H9 (cell line): ENCODE results near the gene KCTD7. TPM values are rescaled to one million over a fixed set of nuclear protein-coding genes. Genes with fewer than 3 reads are reported as not detected.
"Not testable (repeated sequence)": the region's sequence is repeated elsewhere in the genome, so short reads cannot be mapped to it uniquely, and the experiment has no call there.

ENCODE experiments used
- DNase-seq: peaks from one replicate; pipeline ENCODE4 v3.0.0-alpha.2; 2017
- H2AFZ ChIP-seq: one replicate; pipeline ENCODE4 v1.6.1; 2013; ENCODE audit warnings: mild to moderate bottlenecking, low read length, control low read depth, moderate library complexity
- H2AK5ac ChIP-seq: 2 replicates; pipeline ENCODE4 v1.6.1; 2013; ENCODE audit warnings: low read length, control low read depth, mixed read lengths; ENCODE audit not compliant: insufficient read length
- H2BK120ac ChIP-seq: one replicate; pipeline ENCODE4 v1.6.1; 2013; ENCODE audit warnings: low read depth, mild to moderate bottlenecking, low read length, control low read depth, inconsistent platforms; ENCODE audit not compliant: poor library complexity, severe bottlenecking
- H2BK12ac ChIP-seq: 2 replicates; pipeline ENCODE4 v1.6.1; 2013; ENCODE audit warnings: low read length, control low read depth, mixed read lengths, low read depth; ENCODE audit not compliant: insufficient read length
- H2BK15ac ChIP-seq: 2 replicates; pipeline ENCODE4 v1.6.1; 2013; ENCODE audit warnings: low read depth, low read length, control low read depth
- H2BK20ac ChIP-seq: one replicate; pipeline ENCODE4 v1.6.1; 2013; ENCODE audit warnings: low read depth, mild to moderate bottlenecking, low read length, control low read depth, inconsistent platforms; ENCODE audit not compliant: poor library complexity, severe bottlenecking
- H2BK5ac ChIP-seq: 2 replicates; pipeline ENCODE4 v1.6.1; 2013; ENCODE audit warnings: low read length, control low read depth, mixed read lengths; ENCODE audit not compliant: insufficient read length
- H3K14ac ChIP-seq: 2 replicates; pipeline ENCODE4 v1.6.1; 2013; ENCODE audit warnings: low read length, control low read depth; ENCODE audit not compliant: insufficient read depth
- H3K18ac ChIP-seq: 2 replicates; pipeline ENCODE4 v1.6.1; 2013; ENCODE audit warnings: low read depth, mild to moderate bottlenecking, mixed read lengths, low read length, control low read depth; ENCODE audit not compliant: insufficient read length
- H3K23ac ChIP-seq: 2 replicates; pipeline ENCODE4 v1.6.1; 2013; ENCODE audit warnings: low read length, control low read depth, mixed read lengths, low read depth; ENCODE audit not compliant: insufficient read length
- H3K23me2 ChIP-seq: 2 replicates; pipeline ENCODE4 v1.6.1; 2013; ENCODE audit warnings: low read depth, mild to moderate bottlenecking, mixed read lengths, low read length, control low read depth; ENCODE audit not compliant: insufficient read length, poor library complexity, severe bottlenecking
- H3K27ac ChIP-seq: 2 replicates; pipeline ENCODE4 v1.5.1; 2013; ENCODE audit warnings: low read length, control low read depth, mixed read lengths, low read depth; ENCODE audit not compliant: insufficient read length
- H3K27me3 ChIP-seq: 2 replicates; pipeline ENCODE4 v1.6.1; 2013; ENCODE audit warnings: low read length, control low read depth, inconsistent platforms; ENCODE audit not compliant: insufficient read depth
- H3K4ac ChIP-seq: 2 replicates; pipeline ENCODE4 v1.6.1; 2013; ENCODE audit warnings: low read depth, mild to moderate bottlenecking, control low read depth, inconsistent platforms, low read length, moderate library complexity
- H3K4me1 ChIP-seq: 2 replicates; pipeline ENCODE4 v1.6.1; 2013; ENCODE audit warnings: low read length, control low read depth, inconsistent platforms; ENCODE audit not compliant: insufficient read depth
- H3K4me2 ChIP-seq: 2 replicates; pipeline ENCODE4 v1.6.1; 2013; ENCODE audit warnings: low read length, control low read depth, mixed read lengths; ENCODE audit not compliant: insufficient read length, insufficient read depth
- H3K56ac ChIP-seq: 2 replicates; pipeline ENCODE4 v1.6.1; 2013; ENCODE audit warnings: low read depth, mild to moderate bottlenecking, mixed read lengths, low read length, control low read depth; ENCODE audit not compliant: insufficient read length
- H3K79me1 ChIP-seq: 2 replicates; pipeline ENCODE4 v1.6.1; 2013; ENCODE audit warnings: low read depth, mild to moderate bottlenecking, moderate library complexity, low read length, control low read depth, inconsistent platforms; ENCODE audit not compliant: insufficient read depth, poor library complexity, severe bottlenecking
- H3K79me2 ChIP-seq: 2 replicates; pipeline ENCODE4 v1.6.1; 2013; ENCODE audit warnings: low read length, control low read depth, inconsistent platforms; ENCODE audit not compliant: insufficient read depth
- H3K9ac ChIP-seq: 2 replicates; pipeline ENCODE4 v1.6.1; 2013; ENCODE audit warnings: low read length, control low read depth, mixed read lengths; ENCODE audit not compliant: insufficient read length; ENCODE audit errors: extremely low read depth
- H3K9me3 ChIP-seq: one replicate; pipeline ENCODE4 v1.6.1; 2013; ENCODE audit warnings: low read depth, low read length, inconsistent platforms; ENCODE audit not compliant: control insufficient read depth
- H3T11ph ChIP-seq: one replicate; pipeline ENCODE4 v1.6.1; 2013; ENCODE audit warnings: mild to moderate bottlenecking, low read length, control low read depth, inconsistent platforms
- H4K20me1 ChIP-seq: one replicate; pipeline ENCODE4 v1.6.1; 2013; ENCODE audit not compliant: control insufficient read depth, insufficient read length, insufficient read depth
- H4K5ac ChIP-seq: 2 replicates; pipeline ENCODE4 v1.6.1; 2013; ENCODE audit warnings: low read depth, mild to moderate bottlenecking, mixed read lengths, low read length, control low read depth; ENCODE audit not compliant: insufficient read length
- H4K8ac ChIP-seq: replicated peaks from 2 replicates; pipeline ENCODE4 v1.6.1; 2013; ENCODE audit warnings: low read length, control low read depth, mixed read lengths, low read depth; ENCODE audit not compliant: insufficient read length
- H4K91ac ChIP-seq: 2 replicates; pipeline ENCODE4 v1.6.1; 2013; ENCODE audit warnings: low read depth, mild to moderate bottlenecking, moderate library complexity, mixed read lengths, low read length, control low read depth; ENCODE audit not compliant: insufficient read length
- H3K27ac Mint-ChIP-seq, 3 experiments: 2 replicates in 2 of 3; 3 replicates in 1 of 3; pipeline ENCODE4 v1.8.0; 2020 to 2021; ENCODE audit warnings: mixed read lengths in 3 of 3, mild to moderate bottlenecking in 1 of 3, moderate library complexity in 1 of 3
- H3K27me3 Mint-ChIP-seq: 2 replicates; pipeline ENCODE4 v1.8.0; 2021; ENCODE audit warnings: low read depth, mild to moderate bottlenecking, moderate library complexity, mixed read lengths
- H3K36me3 Mint-ChIP-seq, 3 experiments: 2 replicates in 2 of 3; 3 replicates in 1 of 3; pipeline ENCODE4 v1.8.0; 2020 to 2021; ENCODE audit warnings: low read depth in 3 of 3, mixed read lengths in 3 of 3; ENCODE audit not compliant: insufficient read depth in 1 of 3
- H3K4me1 Mint-ChIP-seq, 2 experiments: 2 replicates each; pipeline ENCODE4 v1.8.0; 2020; ENCODE audit warnings: mixed read lengths in 2 of 2
- H3K4me3 Mint-ChIP-seq, 2 experiments: 2 replicates in 1 of 2; 3 replicates in 1 of 2; pipeline ENCODE4 v1.8.0; 2020 to 2021; ENCODE audit warnings: mild to moderate bottlenecking in 2 of 2, mixed read lengths in 2 of 2, moderate library complexity in 1 of 2
- H3K9me3 Mint-ChIP-seq, 2 experiments: 2 replicates in 1 of 2; 3 replicates in 1 of 2; pipeline ENCODE4 v1.8.0; 2020; ENCODE audit warnings: mild to moderate bottlenecking in 2 of 2, mixed read lengths in 2 of 2, moderate library complexity in 1 of 2
- WGBS: extraction: QIAGEN DNeasy Blood & Tissue Kit; methylation state at CpG from one replicate; pipeline ENCODE4 v1.1.7; 2013; ENCODE audit warnings: missing lambda C conversion rate, low lambda C conversion rate, mixed read lengths; ENCODE audit not compliant: insufficient read length; ENCODE audit errors: extremely low coverage; 5-methylcytosine and 5-hydroxymethylcytosine counted together
- total RNA-seq: library from RNA; stranded (reverse); gene quantifications from 2 replicates; pipeline ENCODE4 v1.2.1, GENCODE V29; 2021
- TF ChIP-seq, protein P1 (sequence below): fragments of 200-600 bp; sonication (generic); conservative IDR thresholded peaks from 3 replicates; pipeline ENCODE4 v1.8.0; 2021; ENCODE audit warnings: antibody characterized with exemption, mild to moderate bottlenecking

Gene KCTD7
- total RNA-seq, 1 experiment from 2014 or later: 8.9 TPM

DNA sequence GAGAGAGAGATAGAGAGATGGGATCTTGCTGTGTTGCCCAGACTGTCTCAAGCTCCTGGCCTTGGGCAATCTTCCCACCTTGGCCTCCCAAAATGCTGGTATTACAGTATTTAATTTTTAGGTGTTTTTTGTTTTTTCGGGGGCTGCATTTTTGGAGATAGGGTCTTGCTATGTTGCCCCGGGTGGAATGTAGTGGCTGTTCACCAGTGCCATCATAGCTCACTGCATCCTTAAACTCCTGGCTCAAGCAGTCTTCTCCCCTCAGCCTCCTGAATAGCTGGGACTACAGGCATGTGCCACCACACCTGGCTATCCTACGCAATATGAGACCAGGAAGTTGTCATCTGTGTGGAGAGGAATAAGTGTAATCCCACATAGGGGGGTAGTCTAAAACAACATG lies 42.4 kb downstream of the KCTD7 start:
- Mint-ChIP-seq H3K9me3 (no peaks in the 10 kb centered on the region; a peak in 1 of 5 replicates), H3K4me3 (no peak overlapping the region), H3K27me3 (no peaks in the 10 kb centered on the region), H3K4me1 (no peaks in the 10 kb centered on the region), H3K36me3 (peaks cover 8 to 15% (median 12%) of the 10 kb centered on the region in 3 experiments; a peak in 6 of 7 replicates), H3K27ac (no peak overlapping the region)
- no peak for DNase-seq
- Histone ChIP-seq H4K5ac (no peak overlapping the region), H4K8ac (no peak overlapping the region), H3K56ac (no peak overlapping the region), H3K18ac (no peak overlapping the region), H3K4ac (no peak overlapping the region), H3K4me2 (no peak overlapping the region), H2BK120ac (no peak overlapping the region), H3K23ac (no peak overlapping the region), H2AK5ac (no peak overlapping the region), H3T11ph (no peak overlapping the region), H2BK12ac (no peak overlapping the region), H3K9ac (no peak overlapping the region), H3K79me2 (no peaks in the 10 kb centered on the region), H3K23me2 (no peaks in the 10 kb centered on the region), H2BK5ac (no peak overlapping the region), H4K20me1 (no peaks in the 10 kb centered on the region), H2AFZ (no peak overlapping the region), H3K14ac (no peak overlapping the region), H3K9me3 (no peaks in the 10 kb centered on the region), H3K4me1 (no peaks in the 10 kb centered on the region), H2BK15ac (no peak overlapping the region), H4K91ac (no peak overlapping the region), H2BK20ac (no peak overlapping the region), H3K27me3 (no peaks in the 10 kb centered on the region), H3K27ac (no peak overlapping the region), H3K79me1 (no peaks in the 10 kb centered on the region)
- WGBS: no CpG with 5 or more reads among the region's 3 CpGs
- TF ChIP-seq, protein P1, sequence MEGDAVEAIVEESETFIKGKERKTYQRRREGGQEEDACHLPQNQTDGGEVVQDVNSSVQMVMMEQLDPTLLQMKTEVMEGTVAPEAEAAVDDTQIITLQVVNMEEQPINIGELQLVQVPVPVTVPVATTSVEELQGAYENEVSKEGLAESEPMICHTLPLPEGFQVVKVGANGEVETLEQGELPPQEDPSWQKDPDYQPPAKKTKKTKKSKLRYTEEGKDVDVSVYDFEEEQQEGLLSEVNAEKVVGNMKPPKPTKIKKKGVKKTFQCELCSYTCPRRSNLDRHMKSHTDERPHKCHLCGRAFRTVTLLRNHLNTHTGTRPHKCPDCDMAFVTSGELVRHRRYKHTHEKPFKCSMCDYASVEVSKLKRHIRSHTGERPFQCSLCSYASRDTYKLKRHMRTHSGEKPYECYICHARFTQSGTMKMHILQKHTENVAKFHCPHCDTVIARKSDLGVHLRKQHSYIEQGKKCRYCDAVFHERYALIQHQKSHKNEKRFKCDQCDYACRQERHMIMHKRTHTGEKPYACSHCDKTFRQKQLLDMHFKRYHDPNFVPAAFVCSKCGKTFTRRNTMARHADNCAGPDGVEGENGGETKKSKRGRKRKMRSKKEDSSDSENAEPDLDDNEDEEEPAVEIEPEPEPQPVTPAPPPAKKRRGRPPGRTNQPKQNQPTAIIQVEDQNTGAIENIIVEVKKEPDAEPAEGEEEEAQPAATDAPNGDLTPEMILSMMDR: no peak

DNA sequence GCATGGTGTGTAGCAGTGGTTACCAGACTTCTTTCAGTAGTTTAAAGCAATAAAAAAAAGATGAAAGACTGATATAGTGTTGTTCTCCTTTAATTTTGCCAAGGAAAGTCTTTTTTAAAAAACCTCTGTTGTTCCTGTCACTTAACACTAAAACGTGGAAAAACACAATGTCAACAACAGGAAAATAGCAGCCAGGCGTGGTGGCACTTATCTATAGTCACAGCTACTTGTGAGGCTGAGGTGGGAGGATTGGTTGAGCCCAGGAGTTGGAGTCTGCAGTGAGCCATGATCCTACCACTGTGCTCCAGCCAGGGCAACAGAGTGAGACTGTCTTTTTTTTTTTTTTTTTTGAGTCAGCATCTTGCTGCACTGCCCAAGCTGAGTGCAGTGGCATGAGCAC lies 42.8 kb downstream of the KCTD7 start:
- H4K5ac ChIP-seq, H2AFZ ChIP-seq, H4K20me1 ChIP-seq, H3K14ac ChIP-seq, H3K27ac Mint-ChIP-seq, H3K4me3 Mint-ChIP-seq, H3K4me1 ChIP-seq, H4K91ac ChIP-seq, H3K27me3 Mint-ChIP-seq, H2BK5ac ChIP-seq, H3T11ph ChIP-seq, H3K79me2 ChIP-seq, H3K9me3 Mint-ChIP-seq, H3K23ac ChIP-seq, H3K4me1 Mint-ChIP-seq, H3K23me2 ChIP-seq, H2BK20ac ChIP-seq, H2BK120ac ChIP-seq, H3K18ac ChIP-seq, H3K9ac ChIP-seq, H3K4ac ChIP-seq, H3K56ac ChIP-seq, DNase-seq, H2AK5ac ChIP-seq, H2BK12ac ChIP-seq, H3K27ac ChIP-seq, H3K79me1 ChIP-seq, H3K27me3 ChIP-seq, H3K9me3 ChIP-seq, H4K8ac ChIP-seq, H3K4me2 ChIP-seq, H2BK15ac ChIP-seq: not testable (repeated sequence)
- no CpG with 5 or more reads among the region's 2 CpGs for WGBS
- peaks cover 8 to 15% (median 12%) of the 10 kb centered on the region in 3 experiments; a peak in 6 of 7 replicates for H3K36me3 Mint-ChIP-seq
